Immature natural killer cell (primary cell): ENCODE data around the gene ALX4. TPM values are rescaled to one million over a fixed set of nuclear protein-coding genes. Genes with fewer than 3 reads are reported as not detected.

Experiments used
- DNase-seq, 3 donors: peaks; one replicate each; pipeline ENCODE4 v3.0.0; 2022; ENCODE audit warnings: mixed read lengths in 1 of 3
- H3K27ac Mint-ChIP-seq, 6 donors: one replicate each; pipeline ENCODE4 v1.8.0; 2020; ENCODE audit warnings: mixed read lengths in 6 of 6, mild to moderate bottlenecking in 5 of 6, inconsistent platforms in 4 of 6, moderate library complexity in 3 of 6
- H3K27me3 Mint-ChIP-seq, 3 donors: one replicate each; pipeline ENCODE4 v1.8.0; 2020 to 2021; ENCODE audit warnings: low read depth in 3 of 3, mild to moderate bottlenecking in 3 of 3, mixed read lengths in 3 of 3, moderate library complexity in 3 of 3, inconsistent platforms in 1 of 3
- H3K36me3 Mint-ChIP-seq, 3 donors: one replicate each; pipeline ENCODE4 v1.8.0; 2020; ENCODE audit warnings: mixed read lengths in 3 of 3, inconsistent platforms in 2 of 3, mild to moderate bottlenecking in 2 of 3
- H3K4me1 Mint-ChIP-seq, 2 donors: one replicate each; pipeline ENCODE4 v1.8.0; 2020; ENCODE audit warnings: inconsistent platforms in 2 of 2, mild to moderate bottlenecking in 2 of 2, mixed read lengths in 2 of 2, moderate library complexity in 1 of 2
- H3K4me3 Mint-ChIP-seq, 5 donors: one replicate each; pipeline ENCODE4 v1.8.0; 2020; ENCODE audit warnings: mild to moderate bottlenecking in 5 of 5, mixed read lengths in 5 of 5, inconsistent platforms in 3 of 5, moderate library complexity in 3 of 5
- H3K9me3 Mint-ChIP-seq, 6 donors: one replicate each; pipeline ENCODE4 v1.8.0; 2020; ENCODE audit warnings: mild to moderate bottlenecking in 6 of 6, mixed read lengths in 6 of 6, inconsistent platforms in 4 of 6, moderate library complexity in 3 of 6
- polyA plus RNA-seq, 3 donors: library from polyadenylated mRNA; unstranded; fragments of 300-500 nt; fragmentation: Illumina TruSeq; gene quantifications; one replicate each; pipeline ENCODE4 v1.2.3, GENCODE V29; 2021

The ALX4 gene
- polyA plus RNA-seq, 3 donors from 2014 or later, result not detected

- H3K27ac Mint-ChIP-seq, result no peak overlapping the region
- no peak for DNase-seq
- H3K36me3 Mint-ChIP-seq, result peaks cover 0 to 3% (median 3%) of the 10 kb centered on the region in 3 donors
- no peaks in the 10 kb centered on the region for H3K9me3 Mint-ChIP-seq
- H3K27me3 Mint-ChIP-seq, result peaks cover 19 to 45% (median 28%) of the 10 kb centered on the region in 3 donors
- H3K4me1 Mint-ChIP-seq, result peaks cover 5 to 12% of the 10 kb centered on the region in 2 donors
- H3K4me3 Mint-ChIP-seq, result no peak overlapping the region
These were observed 8.4 kb upstream of the ALX4 start for GRCh38 chr11:44318369-44318768.

GRCh38 chr11:44316659-44317240 is 6.8 kb upstream of the ALX4 start:
- Mint-ChIP-seq H3K4me3 (peak overlapping the region; percentile 45 to 68 (median 58)), H3K4me1 (peaks cover 5 to 12% of the 10 kb centered on the region in 2 donors), H3K9me3 (peaks cover 0 to 3% (median 0%) of the 10 kb centered on the region in 6 donors), H3K27ac (no peak overlapping the region), H3K27me3 (peaks cover 18 to 50% (median 37%) of the 10 kb centered on the region in 3 donors), H3K36me3 (peaks cover 0 to 7% (median 4%) of the 10 kb centered on the region in 3 donors)
- DNase-seq, result no peak

- Mint-ChIP-seq H3K9me3 (peaks cover 0 to 3% (median 0%) of the 10 kb centered on the region in 6 donors), H3K4me3 (peak overlapping the region; percentile 42 to 68 (median 59)), H3K4me1 (peaks cover 5 to 12% of the 10 kb centered on the region in 2 donors), H3K36me3 (peaks cover 0 to 7% (median 4%) of the 10 kb centered on the region in 3 donors), H3K27ac (no peak overlapping the region), H3K27me3 (peaks cover 17 to 50% (median 38%) of the 10 kb centered on the region in 3 donors)
- no peak for DNase-seq
These were observed 6.2 kb upstream of the ALX4 start for GRCh38 chr11:44315947-44316658.

- H3K36me3 Mint-ChIP-seq, result peaks cover 0 to 7% (median 4%) of the 10 kb centered on the region in 3 donors
- peaks cover 16 to 45% (median 37%) of the 10 kb centered on the region in 3 donors for H3K27me3 Mint-ChIP-seq
- H3K9me3 Mint-ChIP-seq, result peaks cover 0 to 5% (median 0%) of the 10 kb centered on the region in 6 donors
- no peak for DNase-seq
- H3K4me3 Mint-ChIP-seq, result no peak overlapping the region
- no peak overlapping the region for H3K27ac Mint-ChIP-seq
- peaks cover 5 to 12% of the 10 kb centered on the region in 2 donors for H3K4me1 Mint-ChIP-seq
These were observed 4.8 kb upstream of the ALX4 start for GRCh38 chr11:44314733-44315132.

- H3K27ac Mint-ChIP-seq, result no peak overlapping the region
- H3K36me3 Mint-ChIP-seq, result peaks cover 0 to 7% (median 4%) of the 10 kb centered on the region in 3 donors
- H3K27me3 Mint-ChIP-seq, result peaks cover 18 to 45% (median 37%) of the 10 kb centered on the region in 3 donors
- no peak for DNase-seq
- peaks cover 0 to 5% (median 0%) of the 10 kb centered on the region in 6 donors for H3K9me3 Mint-ChIP-seq
- H3K4me3 Mint-ChIP-seq, result no peak overlapping the region
- peaks cover 5 to 11% of the 10 kb centered on the region in 2 donors for H3K4me1 Mint-ChIP-seq
These were observed 4.0 kb upstream of the ALX4 start for GRCh38 chr11:44313761-44314489.

GRCh38 chr11:44312876-44313275 is 2.9 kb upstream of the ALX4 start:
- Mint-ChIP-seq H3K36me3 (peaks cover 0 to 7% (median 4%) of the 10 kb centered on the region in 3 donors), H3K4me1 (peaks cover 7 to 11% of the 10 kb centered on the region in 2 donors), H3K27me3 (peaks cover 14 to 43% (median 36%) of the 10 kb centered on the region in 3 donors), H3K27ac (no peak overlapping the region), H3K9me3 (peaks cover 0 to 5% (median 0%) of the 10 kb centered on the region in 6 donors), H3K4me3 (no peak overlapping the region)
- DNase-seq, result no peak

- Mint-ChIP-seq H3K4me1 (peaks cover 7% of the 10 kb centered on the region in 2 donors), H3K36me3 (peaks cover 0 to 7% (median 4%) of the 10 kb centered on the region in 3 donors), H3K27me3 (peaks cover 19 to 40% (median 33%) of the 10 kb centered on the region in 3 donors), H3K9me3 (peaks cover 0 to 6% (median 0%) of the 10 kb centered on the region in 6 donors), H3K27ac (no peak overlapping the region), H3K4me3 (no peak overlapping the region)
- DNase-seq, result no peak
These were observed 1.7 kb upstream of the ALX4 start for GRCh38 chr11:44311339-44312261.

- Mint-ChIP-seq H3K4me1 (peaks cover 6 to 16% of the 10 kb centered on the region in 2 donors), H3K9me3 (peaks cover 0 to 6% (median 0%) of the 10 kb centered on the region in 6 donors), H3K4me3 (no peak overlapping the region)
These were observed 729 bp upstream of the ALX4 start for GRCh38 chr11:44310463-44311272.

GRCh38 chr11:44310206-44310462 is 195 bp upstream of the ALX4 start:
- Mint-ChIP-seq H3K4me3 (no peak overlapping the region), H3K4me1 (peaks cover 9 to 21% of the 10 kb centered on the region in 2 donors), H3K27me3 (peaks cover 29 to 46% (median 34%) of the 10 kb centered on the region in 3 donors), H3K36me3 (peaks cover 0 to 7% (median 4%) of the 10 kb centered on the region in 3 donors), H3K27ac (no peak overlapping the region), H3K9me3 (peaks cover 0 to 6% (median 0%) of the 10 kb centered on the region in 6 donors)
- no peak for DNase-seq

More at GRCh38 chr11:44310463-44311272, 729 bp upstream of the ALX4 start:
- peaks cover 24 to 45% (median 33%) of the 10 kb centered on the region in 3 donors for H3K27me3 Mint-ChIP-seq
- H3K27ac Mint-ChIP-seq, result no peak overlapping the region
- DNase-seq, result no peak
- H3K36me3 Mint-ChIP-seq, result peaks cover 0 to 7% (median 4%) of the 10 kb centered on the region in 3 donors

- peaks cover 28 to 49% (median 39%) of the 10 kb centered on the region in 3 donors for H3K27me3 Mint-ChIP-seq
- H3K36me3 Mint-ChIP-seq, result peaks cover 0 to 4% (median 3%) of the 10 kb centered on the region in 3 donors
- peaks cover 0 to 6% (median 0%) of the 10 kb centered on the region in 6 donors for H3K9me3 Mint-ChIP-seq
- no peak overlapping the region for H3K27ac Mint-ChIP-seq
- peak overlapping the region in 1 of 5 donors; percentile 26 for H3K4me3 Mint-ChIP-seq
- H3K4me1 Mint-ChIP-seq, result peaks cover 16 to 28% of the 10 kb centered on the region in 2 donors
- DNase-seq, result no peak
These were observed 939 bp downstream of the ALX4 start for GRCh38 chr11:44308923-44309477.

GRCh38 chr11:44308256-44308922 is 1.6 kb downstream of the ALX4 start:
- H3K36me3 Mint-ChIP-seq, result peaks cover 0 to 3% (median 1%) of the 10 kb centered on the region in 3 donors
- H3K27ac Mint-ChIP-seq, result no peak overlapping the region
- peaks cover 0 to 6% (median 0%) of the 10 kb centered on the region in 6 donors for H3K9me3 Mint-ChIP-seq
- peak overlapping the region in 2 of 5 donors; percentile 57 to 60 for H3K4me3 Mint-ChIP-seq
- DNase-seq, result no peak
- peaks cover 30 to 46% (median 40%) of the 10 kb centered on the region in 3 donors for H3K27me3 Mint-ChIP-seq
- peaks cover 16 to 28% of the 10 kb centered on the region in 2 donors for H3K4me1 Mint-ChIP-seq
